Stimulated activated naive CD8-positive, alpha-beta T cell treated with anti-CD3 and anti-CD28 coated beads, Interleukin-15, Interleukin-2, amounts not matched to agents 100 ng/mL and 50 ng/mL, for 24 hours (primary cell): ENCODE results near the gene ERG28.
"Not testable (repeated sequence)": the region's sequence is repeated elsewhere in the genome, so short reads cannot be mapped to it uniquely, and the experiment has no call there.

ENCODE experiments used
- H3K27ac Mint-ChIP-seq: one replicate; pipeline ENCODE4 v1.8.0; 2021; ENCODE audit warnings: mild to moderate bottlenecking, mixed read lengths
- H3K27me3 Mint-ChIP-seq: one replicate; pipeline ENCODE4 v1.8.0; 2021; ENCODE audit warnings: mixed read lengths
- H3K36me3 Mint-ChIP-seq: one replicate; pipeline ENCODE4 v1.8.0; 2021; ENCODE audit warnings: low read depth, mixed read lengths
- H3K4me1 Mint-ChIP-seq: one replicate; pipeline ENCODE4 v1.8.0; 2021; ENCODE audit warnings: low read depth, mixed read lengths
- H3K4me3 Mint-ChIP-seq: one replicate; pipeline ENCODE4 v1.8.0; 2021; ENCODE audit warnings: mild to moderate bottlenecking, mixed read lengths
- H3K9me3 Mint-ChIP-seq: one replicate; pipeline ENCODE4 v1.8.0; 2021; ENCODE audit warnings: mixed read lengths

ERG28 gene

DNA sequence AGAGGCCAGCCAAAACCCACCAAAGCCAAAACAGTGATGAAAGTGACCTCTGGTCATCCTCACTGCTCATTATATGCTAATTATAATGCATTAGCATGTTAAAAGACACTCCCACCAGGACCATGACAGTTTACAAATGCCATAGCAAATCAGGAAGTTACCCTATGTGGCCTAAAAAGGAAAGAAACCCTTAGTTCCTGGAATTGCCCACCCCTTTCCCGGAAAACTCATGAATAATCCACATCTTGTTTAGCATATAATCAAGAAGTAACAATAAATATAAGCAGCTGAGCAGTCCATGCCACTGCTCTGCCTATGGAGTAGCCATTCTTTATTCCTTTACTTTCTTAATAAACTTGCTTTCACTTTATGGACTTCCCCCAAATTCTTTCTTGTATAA is 60.6 kb downstream of the ERG28 start:
- H3K4me3 Mint-ChIP-seq, H3K27me3 Mint-ChIP-seq, H3K9me3 Mint-ChIP-seq, H3K36me3 Mint-ChIP-seq, H3K4me1 Mint-ChIP-seq: not testable (repeated sequence)
- peak overlapping the region; percentile 24 for H3K27ac Mint-ChIP-seq
